SH-SY5Y (cell line): ENCODE results near the gene SLC17A4.

Experiments used
- GATA2 ChIP-seq: IDR thresholded peaks from 2 replicates; pipeline ENCODE4 v1.6.1; 2011; ENCODE audit warnings: mild to moderate bottlenecking, low read depth, low read length
- GATA3 ChIP-seq: IDR thresholded peaks from 2 replicates; pipeline ENCODE4 v1.6.1; 2011; ENCODE audit warnings: low read depth, mild to moderate bottlenecking, low read length, moderate library complexity

DNA sequence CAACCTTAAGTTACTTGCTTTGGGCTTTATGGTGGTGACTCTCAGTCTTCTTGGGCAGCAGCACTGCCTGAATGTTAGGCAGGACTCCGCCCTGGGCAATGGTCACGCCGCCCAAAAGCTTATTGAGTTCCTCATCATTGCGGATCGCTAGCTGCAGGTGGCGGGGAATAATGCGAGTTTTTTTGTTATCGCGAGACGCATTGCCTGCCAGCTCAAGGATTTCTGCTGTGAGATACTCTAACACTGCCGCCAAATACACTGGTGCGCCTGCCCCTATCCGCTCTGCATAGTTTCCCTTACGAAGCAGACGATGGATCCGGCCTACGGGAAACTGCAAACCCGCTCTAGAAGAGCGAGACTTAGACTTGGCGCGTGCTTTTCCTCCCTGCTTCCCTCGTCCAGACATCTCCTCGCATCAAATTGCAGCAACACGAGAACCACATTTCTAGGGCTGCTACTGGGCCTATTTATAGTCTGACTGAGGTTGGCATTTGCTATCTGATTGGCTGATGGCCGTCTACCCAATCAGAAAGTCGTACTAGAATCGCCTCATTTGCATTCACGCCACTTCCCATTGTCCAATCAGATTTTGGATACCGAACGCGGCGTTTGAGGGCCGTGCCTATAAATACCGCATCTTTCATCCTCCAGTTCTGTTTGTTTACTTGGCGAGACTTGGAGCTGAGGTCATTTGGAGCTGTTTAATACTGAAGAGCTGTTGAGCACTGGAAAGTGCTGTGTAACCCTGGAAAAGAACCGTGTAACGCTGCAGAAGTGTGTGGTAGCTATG lies 28.2 kb upstream of the SLC17A4 start:
- TF ChIP-seq GATA2, result no peak
- no peak for TF ChIP-seq GATA3
